ENCODE measurements around the gene SF3B1.

Gene SF3B1

DNA sequence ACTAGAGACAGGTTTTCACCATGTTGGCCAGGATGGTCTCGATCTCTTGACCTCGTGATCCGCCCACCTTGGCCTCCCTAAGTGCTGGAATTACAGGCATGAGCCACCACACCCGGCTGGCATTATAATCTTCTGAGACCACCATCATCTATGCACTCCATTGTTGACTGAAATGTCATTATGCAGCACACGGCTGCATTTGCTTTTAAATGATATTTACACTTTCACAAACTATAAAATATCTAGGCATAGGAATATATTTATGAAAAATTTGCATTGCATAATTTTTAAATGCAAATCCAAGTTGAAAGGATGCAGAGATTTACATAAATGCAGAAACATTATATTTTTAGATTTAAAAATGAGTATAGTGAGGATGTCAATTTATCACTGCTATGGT, 94.2 kb downstream of the SF3B1 start:
- DNase-seq (ENCODE audit: low read depth), result no peak

All from GM04504 (cell line).